GM21723 (cell line): Measurements from ENCODE around the gene TEAD1.

Source experiments
- ATAC-seq: cut with Tn5 transposase; IDR thresholded peaks from one replicate; pipeline ENCODE4 v1.9.1; 2021; ENCODE audit warnings: mild to moderate bottlenecking, moderate library complexity; ENCODE audit not compliant: unreplicated experiment

Gene TEAD1

DNA sequence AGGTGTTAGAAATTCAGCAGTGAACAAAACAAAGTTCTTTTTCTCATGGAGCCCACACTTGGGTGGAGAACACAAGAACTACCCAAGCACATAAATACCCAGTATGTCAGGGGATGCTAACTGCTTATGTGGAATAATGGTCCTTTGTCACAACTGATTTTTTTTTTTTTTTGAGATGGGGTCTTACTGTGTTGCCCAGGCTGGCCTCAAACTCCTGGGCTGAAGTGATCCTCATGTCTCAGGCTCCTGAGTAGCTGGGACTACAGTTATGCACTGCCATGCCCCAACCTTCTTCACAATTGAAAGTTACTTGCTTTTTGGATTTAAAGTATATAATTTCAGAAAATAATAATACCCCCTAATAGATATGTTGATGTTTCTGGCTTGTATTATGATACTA is 212.3 kb downstream of the TEAD1 start:
- no peak for ATAC-seq

GRCh38 chr11:12888525-12889158 is 214.4 kb downstream of the TEAD1 start:
- ATAC-seq, result peak; percentile 84

GRCh38 chr11:12889243-12889642 is 215.0 kb downstream of the TEAD1 start:
- no peak for ATAC-seq

GRCh38 chr11:12890476-12890875 is 216.3 kb downstream of the TEAD1 start:
- no peak for ATAC-seq

GRCh38 chr11:12893787-12894672 is 219.8 kb downstream of the TEAD1 start:
- ATAC-seq, result no peak

DNA sequence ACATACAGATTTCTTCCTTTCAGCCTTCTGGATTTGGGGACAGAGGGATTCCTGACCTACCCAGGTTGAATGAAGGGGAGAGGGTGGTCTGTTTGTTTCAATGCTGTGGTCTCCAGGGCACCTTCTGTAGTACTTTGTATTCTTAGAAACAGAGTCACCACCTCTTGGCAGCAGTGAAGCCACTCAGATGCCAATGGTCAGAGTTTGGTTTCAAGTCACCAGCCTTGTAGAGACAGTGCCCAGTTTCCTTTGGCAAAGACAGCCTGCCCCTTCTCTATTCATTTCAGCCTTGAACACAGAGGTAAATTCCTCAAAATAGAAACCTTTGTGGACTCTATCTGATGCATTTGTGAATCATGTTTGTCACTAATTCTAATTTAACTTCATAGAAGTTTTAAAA is 223.2 kb downstream of the TEAD1 start:
- ATAC-seq, result no peak

- no peak for ATAC-seq
Measured at GRCh38 chr11:12897867-12898266, 223.6 kb downstream of the TEAD1 start.

- ATAC-seq, result no peak
Measured at GRCh38 chr11:12900496-12900895, 226.3 kb downstream of the TEAD1 start.

- no peak for ATAC-seq
Measured at GRCh38 chr11:12901272-12901671, 227.1 kb downstream of the TEAD1 start.

GRCh38 chr11:12901874-12902481 is 227.8 kb downstream of the TEAD1 start:
- no peak for ATAC-seq

- ATAC-seq, result no peak
Measured at GRCh38 chr11:12902791-12903486, 228.7 kb downstream of the TEAD1 start.

GRCh38 chr11:12905435-12905834 is 231.2 kb downstream of the TEAD1 start:
- ATAC-seq, result no peak

DNA sequence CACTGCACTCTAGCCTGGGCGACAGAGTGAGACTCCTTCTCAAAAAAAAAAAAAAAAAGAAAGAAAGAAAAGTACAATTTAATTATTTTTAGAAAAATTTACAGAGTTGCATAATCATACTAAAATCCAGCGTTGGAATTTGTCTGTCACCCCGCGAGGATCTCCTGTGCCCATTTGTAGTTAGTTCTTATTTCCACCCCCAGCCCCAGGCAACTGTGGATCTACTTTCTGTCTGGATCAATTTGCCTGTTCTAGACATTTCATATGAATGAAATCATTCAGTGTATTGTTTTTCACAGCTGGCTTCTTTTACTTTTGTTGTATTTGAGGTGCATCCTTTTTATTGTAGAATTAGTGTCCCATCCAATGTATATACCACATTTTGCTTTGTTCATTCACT is 232.3 kb downstream of the TEAD1 start:
- no peak for ATAC-seq

DNA sequence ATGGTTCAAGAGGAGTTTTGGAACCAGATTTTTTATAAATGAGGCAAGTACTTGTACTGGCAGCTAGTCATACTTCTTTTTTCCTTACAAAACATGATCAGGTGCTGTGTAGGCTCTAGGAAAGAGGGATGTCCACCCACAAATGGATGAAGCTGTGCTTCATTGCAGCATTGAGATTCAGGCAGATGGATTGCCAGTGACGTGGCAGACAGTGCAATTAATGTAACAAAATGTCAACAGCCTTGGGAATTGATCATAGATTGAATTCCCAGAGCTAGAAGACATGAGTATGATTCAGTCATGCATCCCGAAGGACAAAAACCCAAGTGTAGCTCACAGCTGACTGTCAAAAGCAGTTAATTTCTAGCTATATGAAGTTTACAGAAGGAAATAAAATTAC is 235.7 kb downstream of the TEAD1 start:
- ATAC-seq, result no peak

DNA sequence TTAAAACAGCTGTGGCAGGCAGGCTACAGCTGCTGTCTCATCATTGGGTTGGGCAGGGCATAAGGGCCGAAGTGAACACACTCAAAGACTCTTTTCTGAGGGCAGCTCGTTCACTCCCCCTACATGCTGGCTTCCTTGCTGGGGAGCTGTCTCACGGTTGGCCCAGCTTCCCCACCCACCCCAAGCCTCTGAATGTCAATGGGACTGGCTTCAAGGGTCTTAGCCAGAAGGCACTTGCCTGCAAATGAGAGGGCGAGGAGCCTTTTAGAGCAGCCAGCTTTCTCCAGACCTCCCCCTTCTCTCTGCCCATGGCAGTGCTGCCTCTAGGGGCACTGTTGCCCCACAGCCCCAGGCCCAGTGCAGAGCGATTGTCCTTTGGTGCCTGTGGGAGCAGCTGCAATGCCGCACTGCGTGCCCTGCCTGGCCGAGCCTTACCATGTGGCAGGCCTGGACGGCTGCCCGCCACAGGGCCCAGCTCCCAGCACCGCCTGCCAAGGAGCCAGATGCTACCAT is 240.2 kb downstream of the TEAD1 start:
- no peak for ATAC-seq

- ATAC-seq, result no peak
Measured at GRCh38 chr11:12915093-12915492, 240.9 kb downstream of the TEAD1 start.

DNA sequence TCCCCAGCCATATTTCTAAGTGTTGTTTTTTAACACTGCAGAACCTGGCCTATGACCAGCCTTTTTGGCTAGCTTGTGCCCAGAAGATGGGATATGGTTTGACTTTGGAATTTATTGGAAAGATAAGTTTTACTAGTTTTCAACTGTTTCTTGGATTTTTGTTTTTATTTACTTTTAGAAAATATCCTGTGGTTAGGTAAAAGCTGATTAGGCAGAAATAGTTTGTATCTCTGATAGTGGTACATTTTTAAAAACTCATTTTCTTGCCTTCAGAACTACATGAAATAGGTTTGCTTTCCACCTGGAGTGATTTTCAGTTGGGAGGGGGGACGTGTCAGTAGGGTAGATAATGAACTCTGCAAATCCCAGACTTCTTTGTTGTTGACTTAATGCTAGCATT is 243.6 kb downstream of the TEAD1 start:
- no peak for ATAC-seq

DNA sequence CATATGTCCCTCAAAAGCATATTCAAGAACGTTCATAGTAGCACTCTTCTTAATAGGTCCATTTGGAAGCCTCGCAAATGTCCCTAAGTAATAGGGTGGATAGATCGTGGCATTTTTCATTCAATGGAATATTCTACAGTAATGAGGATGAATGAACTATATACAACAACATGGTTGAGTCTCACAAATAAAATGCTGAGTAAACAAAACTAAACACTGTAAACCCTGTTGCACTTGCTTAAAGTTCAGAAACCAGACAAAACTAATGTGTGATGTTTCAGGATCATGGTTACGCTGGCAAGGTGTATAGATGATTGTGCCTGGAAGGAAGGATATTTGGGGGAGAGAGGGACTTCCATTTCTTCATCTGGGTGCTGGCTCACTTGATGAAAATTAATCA is 244.4 kb downstream of the TEAD1 start:
- no peak for ATAC-seq

DNA sequence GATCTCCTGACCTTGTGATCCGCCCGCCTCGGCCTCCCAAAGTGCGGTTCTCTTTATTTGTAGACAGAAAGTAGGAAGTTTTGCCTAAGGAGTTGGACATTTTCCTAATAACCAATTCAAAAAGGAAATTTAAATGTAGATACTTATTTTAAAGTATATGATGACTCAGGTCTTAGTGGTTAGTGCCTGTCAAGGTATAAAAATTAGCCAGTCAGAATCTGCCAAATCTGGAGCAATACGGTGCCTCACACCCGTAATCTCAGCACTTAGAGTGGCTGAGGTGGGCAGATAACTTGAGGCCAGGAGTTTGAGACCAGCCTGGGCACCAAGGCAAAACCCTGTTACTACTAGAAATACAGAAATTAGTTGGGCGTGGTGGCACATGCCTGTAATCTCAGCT is 248.2 kb downstream of the TEAD1 start:
- ATAC-seq, result no peak

DNA sequence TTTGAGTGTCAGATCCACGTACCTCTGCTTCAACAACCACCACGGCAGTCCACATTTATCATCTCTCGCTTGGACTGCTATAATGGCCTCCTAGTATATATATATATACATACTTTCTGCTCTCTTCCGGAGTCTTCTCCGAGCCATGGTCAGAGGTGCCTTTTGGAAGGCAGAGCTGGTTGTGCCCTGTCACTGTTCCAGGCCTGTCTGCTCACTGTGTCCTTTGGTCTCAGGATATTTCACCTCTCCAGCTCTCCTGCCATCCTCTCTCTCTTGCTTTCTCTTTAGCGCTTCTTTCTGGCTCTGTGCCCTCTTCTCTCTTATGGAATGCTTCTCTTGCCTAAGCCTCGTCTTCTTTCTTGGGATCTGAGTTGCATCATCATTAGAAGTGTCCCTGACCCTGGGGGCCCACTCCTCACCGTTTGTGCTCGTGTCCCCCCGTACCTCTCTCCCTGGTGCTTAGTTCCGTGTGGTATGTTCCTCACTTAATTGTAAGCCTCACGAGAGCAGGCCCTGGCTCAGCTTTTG is 248.8 kb downstream of the TEAD1 start:
- no peak for ATAC-seq

- no peak for ATAC-seq
Measured at GRCh38 chr11:12924650-12925049, 250.4 kb downstream of the TEAD1 start.
